GM12865 (cell line): ENCODE data around the gene JARID2.

Experiments
- DNase-seq: peaks from one replicate; pipeline ENCODE4 v3.0.0; 2010; ENCODE audit warnings: low read depth
- H3K4me3 ChIP-seq: 2 replicates; pipeline ENCODE4 v1.5.1; 2011; ENCODE audit warnings: mild to moderate bottlenecking, low read depth, low read length, control low read depth
- CTCF ChIP-seq: IDR thresholded peaks from 2 replicates; pipeline ENCODE4 v1.5.1; 2011; ENCODE audit warnings: low read length, control low read depth, low read depth, inconsistent platforms; ENCODE audit not compliant: insufficient read depth; ENCODE audit errors: missing control alignments

Gene JARID2

GRCh38 chr6:15443119-15443830 lies 197.4 kb downstream of the JARID2 start:
- DNase-seq = no peak
- TF ChIP-seq CTCF = no peak
- H3K4me3 ChIP-seq = no peak overlapping the region

- H3K4me3 ChIP-seq = no peak overlapping the region
- TF ChIP-seq CTCF = no peak
- no peak for DNase-seq
These were observed 198.3 kb downstream of the JARID2 start for GRCh38 chr6:15444081-15444731.

- peak; percentile 19 for TF ChIP-seq CTCF
- H3K4me3 ChIP-seq = no peak overlapping the region
- no peak for DNase-seq
These were observed 199.0 kb downstream of the JARID2 start for GRCh38 chr6:15444881-15445280.

GRCh38 chr6:15447546-15448267 lies 201.8 kb downstream of the JARID2 start:
- DNase-seq = no peak
- H3K4me3 ChIP-seq = no peak overlapping the region
- no peak for TF ChIP-seq CTCF

GRCh38 chr6:15449011-15449410 lies 203.1 kb downstream of the JARID2 start:
- no peak for DNase-seq
- no peak overlapping the region for H3K4me3 ChIP-seq
- no peak for TF ChIP-seq CTCF

- DNase-seq = no peak
- TF ChIP-seq CTCF = no peak
- no peak overlapping the region for H3K4me3 ChIP-seq
These were observed 205.9 kb downstream of the JARID2 start for GRCh38 chr6:15451738-15452137.
